ENCODE results near the gene RPAP2.
"Not testable (repeated sequence)": the region's sequence is repeated elsewhere in the genome, so short reads cannot be mapped to it uniquely, and the experiment has no call there.

Gene RPAP2

DNA sequence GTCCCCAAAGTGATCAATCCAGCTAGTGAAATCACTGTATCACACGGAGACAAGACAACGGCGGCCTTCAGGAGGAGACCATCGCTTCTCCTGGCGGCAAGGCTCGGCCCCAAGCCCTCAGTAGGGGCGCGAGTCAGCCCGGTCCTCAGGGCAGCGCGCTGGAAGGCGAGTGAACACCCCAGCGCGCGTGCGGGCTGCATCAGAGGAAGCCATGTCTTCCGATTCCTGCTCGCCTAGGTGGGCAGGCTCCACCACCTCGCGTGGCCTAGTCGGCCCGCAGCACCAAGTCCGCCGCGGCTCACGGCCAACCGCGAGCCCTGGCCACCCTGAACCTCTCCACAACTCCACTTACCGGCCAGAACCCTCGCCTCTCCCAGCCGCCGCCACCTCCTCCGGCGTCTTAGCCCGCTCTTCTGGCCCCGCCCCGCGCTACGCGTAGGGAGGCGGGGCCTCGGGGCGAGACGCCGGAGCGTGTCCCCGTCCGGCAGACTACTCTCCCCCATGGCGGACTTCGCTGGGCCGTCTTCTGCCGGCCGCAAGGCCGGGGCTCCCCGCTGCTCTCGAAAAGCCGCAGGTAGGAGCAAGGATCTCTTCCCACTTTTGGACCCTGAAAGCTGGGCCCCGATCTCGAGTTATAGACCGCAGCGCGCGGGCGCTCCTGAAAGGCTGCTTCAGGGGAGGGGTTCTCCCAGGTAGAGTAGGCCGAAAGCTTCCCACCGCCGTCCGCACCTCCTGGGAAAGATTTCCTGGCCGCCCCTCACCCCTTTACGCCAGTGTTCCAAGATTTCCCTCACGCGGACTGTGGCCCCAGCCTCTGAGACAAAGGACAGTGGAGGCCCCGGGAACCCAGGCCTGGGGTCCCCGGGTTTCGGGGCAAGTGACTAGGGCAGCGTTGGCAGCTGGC is at the start of gene RPAP2, which contains the start of gene GLMN:
TSS of gene RPAP2 (plus strand) at position 487 of the 904 bp plus-strand sequence. CDS start at position 502, 15 bp downstream.
TSS of gene GLMN (minus strand) at position 415 of the 904 bp plus-strand sequence. CDS start 988 bp downstream, outside the sequence.
- FAIRE-seq = no peak

DNA sequence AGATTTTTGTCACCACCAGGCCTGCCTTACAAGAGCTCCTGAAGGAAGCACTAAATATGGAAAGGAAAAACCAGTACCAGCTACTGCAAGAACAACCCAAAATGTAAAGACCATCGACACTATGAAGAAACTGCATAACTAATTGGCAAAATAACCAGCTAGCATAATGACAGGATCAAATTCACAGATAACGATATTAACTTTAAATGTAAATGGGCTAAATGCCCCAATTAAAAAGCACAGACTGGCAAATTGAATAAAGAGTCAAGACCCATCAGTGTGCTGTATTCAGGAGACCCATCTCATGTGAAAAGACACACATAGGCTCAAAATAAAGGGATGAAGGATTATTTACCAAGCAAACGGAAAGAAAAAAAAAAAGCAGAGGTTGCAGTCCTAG is 44.1 kb upstream of the RPAP2 start:
- not testable (repeated sequence) for FAIRE-seq

DNA sequence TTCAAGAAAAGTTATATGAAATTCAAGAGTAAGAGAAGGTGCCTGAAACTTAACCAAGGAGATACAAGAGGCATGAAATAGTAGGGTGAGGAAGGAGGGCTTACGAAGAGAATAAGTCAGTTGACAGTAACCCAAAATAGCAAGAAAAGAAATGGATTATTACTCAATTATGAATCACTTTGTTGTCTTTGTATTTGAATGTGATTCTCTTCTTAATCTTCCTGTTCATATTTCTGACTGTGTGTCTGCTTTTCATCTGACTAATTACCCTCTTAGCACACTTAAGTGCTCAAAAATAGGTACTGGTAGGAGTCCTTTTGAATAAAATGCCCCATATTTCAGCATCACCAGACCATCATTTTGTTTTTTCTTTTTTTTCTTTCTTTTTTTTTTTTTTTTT is 39.5 kb upstream of the RPAP2 start:
- no peak for FAIRE-seq

DNA sequence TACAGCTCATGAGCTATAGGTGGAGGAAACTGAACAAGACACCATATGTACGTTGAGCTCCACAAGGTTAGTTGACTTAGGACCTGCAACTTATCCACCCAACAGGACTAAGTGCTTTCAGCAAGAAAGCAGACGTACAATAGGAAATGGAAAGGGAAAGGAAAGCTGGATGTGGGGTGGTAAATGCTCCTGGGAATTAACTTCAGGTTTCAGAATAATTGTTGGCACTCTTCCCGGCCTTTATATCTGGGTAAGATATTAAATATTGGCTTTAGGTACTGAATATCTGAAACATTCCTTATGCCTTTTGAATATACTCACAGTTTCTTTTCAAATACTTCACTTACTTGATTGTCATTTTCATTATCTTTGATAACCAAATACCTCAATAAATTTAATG is 36.3 kb upstream of the RPAP2 start:
- FAIRE-seq = no peak

DNA sequence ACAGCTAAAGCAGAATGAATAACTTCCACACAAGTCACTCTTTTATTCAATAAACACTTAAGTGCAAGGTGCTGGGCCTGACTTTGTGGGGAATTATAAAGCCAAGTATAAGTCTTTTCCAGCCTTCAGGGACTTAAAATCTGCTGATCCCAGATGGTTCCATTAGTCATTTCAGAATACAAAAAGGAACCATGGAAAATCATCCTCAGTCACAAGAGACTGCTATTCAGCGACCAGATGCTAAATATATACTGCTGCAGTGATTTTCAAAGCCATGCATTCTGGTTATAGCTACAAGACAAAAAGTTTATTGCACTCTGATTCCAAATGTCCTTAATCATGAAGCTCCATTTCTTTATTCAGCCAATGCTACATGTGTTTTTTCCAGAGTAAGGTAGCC is 25.8 kb upstream of the RPAP2 start:
- no peak for FAIRE-seq

DNA sequence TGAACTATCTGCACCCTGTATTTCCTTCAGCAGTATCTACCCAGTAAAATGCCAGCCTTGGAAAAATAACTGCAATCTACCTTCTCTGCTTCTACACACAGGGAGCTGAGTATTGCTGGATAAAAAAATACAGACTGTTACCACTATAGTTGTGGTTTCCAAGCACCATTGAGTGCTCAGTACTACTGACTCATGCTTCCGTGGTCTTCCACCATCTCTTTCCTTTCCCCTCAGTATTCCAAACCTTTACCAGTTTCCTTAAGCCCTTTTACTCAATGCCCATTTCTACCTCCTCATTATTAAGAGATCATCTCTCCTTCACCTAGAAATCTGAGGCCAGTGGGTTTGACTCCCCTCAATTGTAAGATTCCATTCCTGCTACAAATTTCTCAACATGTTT is 23.9 kb upstream of the RPAP2 start:
- no peak for FAIRE-seq

DNA sequence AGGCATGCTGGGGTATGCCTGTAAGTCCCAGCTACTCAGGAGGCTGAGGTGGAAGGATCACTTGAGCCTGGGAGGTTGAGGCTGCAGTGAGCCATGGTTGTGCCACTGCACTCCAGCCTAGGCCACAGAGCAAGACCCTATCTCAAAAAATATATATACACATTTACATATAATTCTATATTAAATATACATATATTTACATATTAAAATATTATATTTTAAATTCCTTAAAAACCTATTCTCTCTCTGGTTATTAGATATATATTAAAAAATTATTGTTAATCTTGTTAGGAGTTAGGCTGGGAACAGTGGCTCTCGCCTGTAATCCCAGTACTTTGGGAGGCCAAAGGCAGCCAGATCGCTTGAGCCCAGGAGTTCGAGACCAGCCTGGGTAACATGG is 22.8 kb upstream of the RPAP2 start:
- FAIRE-seq = no peak

DNA sequence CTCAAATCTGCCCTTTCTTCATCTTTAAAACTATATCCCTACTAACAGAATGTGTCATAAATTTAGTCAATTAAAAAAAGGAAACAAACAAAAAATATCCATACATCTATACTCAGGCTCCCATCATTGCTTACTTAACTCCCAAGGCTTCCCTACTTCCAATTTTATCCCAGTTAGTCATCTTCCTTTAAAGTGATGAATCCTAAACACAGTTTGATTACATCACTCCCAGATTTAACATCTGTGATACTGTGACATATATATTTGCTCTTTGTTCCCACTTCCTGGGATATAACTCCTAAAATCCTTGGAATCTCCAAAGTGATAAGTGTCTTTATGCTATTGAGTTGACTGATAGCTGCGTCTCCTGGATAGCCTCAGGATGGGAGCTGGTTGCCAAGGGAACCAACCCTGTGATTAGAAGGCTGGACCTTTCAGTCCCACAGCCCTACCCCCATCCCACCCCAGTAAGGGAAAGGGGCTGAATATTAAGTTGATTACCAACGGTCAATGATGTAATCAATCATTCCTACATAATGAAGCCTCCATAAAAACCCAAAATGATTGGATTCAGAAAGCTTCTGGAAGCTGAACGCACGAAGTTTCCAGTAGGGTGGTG is 21.6 kb upstream of the RPAP2 start:
- no peak for FAIRE-seq

DNA sequence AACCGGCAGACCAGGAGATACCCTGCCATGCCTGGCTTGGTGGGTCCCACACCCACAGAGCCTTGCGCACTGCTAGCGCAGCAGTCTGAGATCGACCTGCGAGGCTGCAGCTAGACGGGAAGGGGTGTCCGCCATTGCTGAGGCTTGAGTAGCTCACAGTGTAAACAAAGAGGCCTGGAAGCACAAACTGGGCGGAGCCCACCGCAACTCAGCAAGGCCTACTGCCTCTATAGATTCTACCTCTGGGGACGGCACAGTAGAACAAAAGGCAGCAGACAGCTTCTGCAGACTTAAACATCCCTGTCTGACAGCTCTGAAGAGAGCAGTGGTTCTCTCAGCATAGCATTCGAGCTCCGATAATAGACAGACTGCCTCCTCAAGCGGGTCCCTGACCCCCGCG is 19.1 kb upstream of the RPAP2 start:
- FAIRE-seq = not testable (repeated sequence)

DNA sequence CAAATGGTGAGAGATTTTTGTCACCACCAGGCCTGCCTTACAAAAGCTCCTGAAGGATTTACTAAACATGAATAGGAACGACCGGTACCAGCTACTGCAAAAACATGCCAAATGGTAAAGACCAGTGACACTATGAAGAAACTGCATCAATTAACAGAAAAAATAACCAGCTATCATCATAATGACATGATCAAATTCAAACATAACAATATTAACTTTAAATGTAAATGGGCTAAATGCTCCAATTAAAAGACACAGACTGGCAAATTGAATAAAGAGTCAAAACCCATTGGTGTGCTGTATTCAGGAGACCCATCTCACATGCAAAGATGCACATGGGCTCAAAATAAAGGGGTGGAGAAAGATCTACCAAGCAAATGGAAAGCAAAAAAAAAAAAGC is 17.4 kb upstream of the RPAP2 start:
- not testable (repeated sequence) for FAIRE-seq

DNA sequence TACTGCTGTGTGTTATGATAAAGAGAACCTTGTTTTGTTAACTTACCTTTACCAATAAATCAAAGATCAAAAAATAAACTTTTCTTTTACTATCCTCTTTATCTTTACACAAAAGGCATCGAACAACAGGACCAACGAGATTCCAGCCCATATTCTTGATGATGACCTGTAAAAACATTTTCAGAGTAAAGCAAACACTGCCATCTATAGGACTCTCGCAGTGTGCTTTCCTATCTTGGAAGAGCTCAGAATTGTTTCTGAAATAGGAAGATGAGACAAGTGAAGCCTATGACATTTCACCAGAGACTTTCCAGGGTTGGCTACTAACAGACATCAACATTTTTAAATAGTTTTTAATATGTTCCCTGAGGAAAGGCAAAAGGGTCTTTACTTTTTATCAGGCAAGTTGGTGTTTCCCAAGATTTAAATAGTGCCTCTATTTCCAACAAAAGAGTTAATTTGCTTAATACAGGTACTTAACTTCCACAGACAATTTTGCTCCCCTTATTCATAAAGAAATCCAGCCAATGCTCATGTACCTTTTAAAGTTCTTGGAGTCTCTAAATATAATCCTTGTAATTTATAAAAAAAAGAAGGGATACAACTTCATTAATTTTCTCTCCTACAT is 7.4 kb upstream of the RPAP2 start:
- FAIRE-seq = peak; percentile 97

DNA sequence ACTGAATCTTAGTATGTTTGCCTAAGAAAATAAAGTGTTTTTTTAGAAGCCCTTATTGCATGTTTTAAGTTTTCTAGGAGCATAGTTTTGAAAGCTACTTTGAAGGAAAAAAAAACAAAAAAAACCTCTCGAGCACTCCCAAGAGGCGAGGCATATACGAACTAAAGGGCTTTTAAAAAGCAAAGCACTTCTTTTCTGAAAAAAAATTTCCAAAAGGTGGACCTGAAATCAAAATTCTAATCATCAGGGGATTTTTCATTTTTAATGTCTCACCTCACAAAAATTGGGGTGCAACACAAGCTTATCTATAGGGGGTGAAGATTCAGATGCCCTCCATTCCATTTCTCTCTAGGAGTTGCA is 666 bp upstream of the RPAP2 start:
- no peak for FAIRE-seq

DNA sequence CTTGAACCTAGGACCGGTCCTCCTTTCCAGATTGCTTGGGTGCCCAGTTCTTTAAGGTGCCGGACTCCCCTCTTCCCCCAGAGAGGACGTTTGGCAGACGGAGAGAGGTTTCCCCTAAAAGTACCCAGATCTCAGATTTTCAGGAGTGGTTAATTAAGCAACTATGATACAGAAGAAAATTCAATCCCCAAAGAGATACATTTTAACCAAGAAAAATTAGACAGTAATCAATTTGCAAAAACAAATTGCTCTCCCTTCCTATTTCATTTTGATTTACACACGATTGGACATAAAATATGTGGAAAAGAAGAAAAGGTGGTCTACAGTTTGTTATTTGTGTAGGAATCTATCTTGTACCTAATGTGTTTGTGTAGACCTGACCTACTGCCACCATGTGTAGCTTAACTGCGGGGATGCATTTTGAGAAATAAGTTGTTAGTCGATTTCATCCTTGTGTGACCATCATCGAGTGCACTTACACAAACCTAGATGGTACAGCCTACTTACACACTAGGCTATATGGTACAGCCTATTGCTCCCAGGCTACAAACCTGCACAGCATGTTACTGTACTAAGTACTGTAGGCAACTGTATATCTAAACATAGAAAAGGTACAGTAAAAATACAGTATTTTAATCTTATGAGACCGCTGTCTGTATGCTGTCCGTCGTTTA is 755 bp downstream of the RPAP2 start:
- no peak for FAIRE-seq

DNA sequence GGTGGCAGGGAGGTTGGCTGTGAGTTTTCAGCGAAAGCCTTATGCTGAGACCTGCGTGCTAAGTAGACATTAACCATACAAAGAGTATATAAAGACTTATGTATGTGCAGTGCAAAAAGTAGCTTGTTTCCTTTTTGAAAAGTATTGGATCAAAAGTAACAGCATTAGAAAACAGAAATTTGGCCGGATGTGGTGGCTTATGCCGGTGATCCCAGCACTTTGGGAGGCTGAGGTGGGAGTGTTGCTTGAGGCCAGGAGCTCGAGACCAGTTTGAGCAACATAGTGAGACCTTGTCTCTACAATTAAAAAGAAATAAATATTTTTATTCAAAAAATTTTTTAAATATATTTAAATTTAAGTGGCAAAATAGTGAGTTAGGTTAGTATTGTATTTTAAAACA is 2.2 kb downstream of the RPAP2 start:
- peak; percentile 21 for FAIRE-seq

DNA sequence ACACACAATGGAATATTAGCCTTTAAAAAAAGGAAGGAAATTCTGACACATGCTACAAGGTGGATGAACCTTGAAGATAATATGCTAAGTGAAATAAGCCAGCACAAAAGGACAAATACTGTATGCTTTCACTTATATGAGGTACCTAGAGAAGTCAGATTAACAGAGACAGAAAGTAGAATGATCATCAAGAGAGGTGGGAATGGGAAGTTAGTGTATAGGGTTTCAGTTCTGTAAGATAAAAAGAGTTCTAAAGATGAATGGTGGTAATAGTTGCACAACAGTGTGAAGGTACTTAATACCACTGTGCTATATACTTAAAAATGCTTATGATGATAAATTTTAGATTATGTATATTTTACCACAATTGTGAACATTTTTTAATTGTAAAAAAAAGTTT is 7.2 kb downstream of the RPAP2 start:
- no peak for FAIRE-seq

DNA sequence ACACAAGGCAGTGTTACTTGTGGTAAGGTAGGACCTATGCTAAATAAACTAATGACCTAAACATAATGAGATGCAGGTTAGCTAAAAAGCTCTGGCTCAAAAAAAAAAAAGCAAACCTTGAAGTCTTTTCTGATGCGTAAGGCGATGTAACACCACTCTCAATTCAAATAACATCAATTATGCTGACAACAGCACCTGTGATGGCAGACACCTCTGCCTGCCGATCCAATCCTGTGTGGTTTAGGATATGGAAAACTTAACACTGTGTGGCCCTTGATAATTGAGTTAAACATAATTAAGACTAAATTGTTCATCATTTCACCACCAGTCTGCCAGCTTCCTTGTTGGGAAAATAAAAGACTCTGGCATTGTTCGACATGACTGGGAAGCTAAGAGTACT is 9.1 kb downstream of the RPAP2 start:
- no peak for FAIRE-seq

DNA sequence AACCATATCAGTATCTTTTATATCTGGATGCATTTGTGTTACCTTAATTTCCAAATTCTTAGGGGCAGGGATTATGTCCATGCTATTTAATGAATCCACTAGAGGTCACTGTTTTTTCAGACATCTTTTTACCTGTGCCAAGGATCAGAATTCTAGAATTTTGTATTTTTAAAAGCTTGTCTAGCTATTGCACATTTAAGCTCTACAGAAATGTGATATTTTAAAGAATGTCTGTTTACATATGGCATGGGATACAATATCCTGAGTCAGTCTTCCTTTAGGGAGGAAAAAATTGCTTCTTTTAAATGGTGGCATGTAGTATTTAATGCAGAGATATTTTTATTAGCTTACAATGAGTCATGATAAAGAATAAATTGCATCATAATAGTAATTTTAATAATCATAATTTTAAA is 11.3 kb downstream of the RPAP2 start:
- peak; percentile 98 for FAIRE-seq

DNA sequence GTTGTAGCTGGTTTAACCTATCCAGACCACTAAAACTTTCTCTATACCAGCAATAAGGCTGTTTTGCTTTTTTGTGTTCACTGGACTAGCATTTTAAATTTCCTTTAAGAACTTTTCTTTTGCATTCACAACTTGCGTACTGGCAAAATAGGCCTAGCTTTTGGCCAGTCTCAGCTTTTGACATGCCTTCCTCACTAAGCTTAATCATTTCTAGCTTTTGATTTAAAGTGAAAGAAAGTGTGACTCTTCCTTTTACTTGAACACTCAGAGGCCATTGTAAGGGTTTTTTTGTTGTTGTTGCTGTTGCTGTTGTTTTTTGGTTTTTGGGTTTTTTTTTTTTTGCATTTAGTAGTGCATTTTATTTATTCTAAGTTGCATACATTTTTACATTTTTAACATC is 15.2 kb downstream of the RPAP2 start:
- no peak for FAIRE-seq

DNA sequence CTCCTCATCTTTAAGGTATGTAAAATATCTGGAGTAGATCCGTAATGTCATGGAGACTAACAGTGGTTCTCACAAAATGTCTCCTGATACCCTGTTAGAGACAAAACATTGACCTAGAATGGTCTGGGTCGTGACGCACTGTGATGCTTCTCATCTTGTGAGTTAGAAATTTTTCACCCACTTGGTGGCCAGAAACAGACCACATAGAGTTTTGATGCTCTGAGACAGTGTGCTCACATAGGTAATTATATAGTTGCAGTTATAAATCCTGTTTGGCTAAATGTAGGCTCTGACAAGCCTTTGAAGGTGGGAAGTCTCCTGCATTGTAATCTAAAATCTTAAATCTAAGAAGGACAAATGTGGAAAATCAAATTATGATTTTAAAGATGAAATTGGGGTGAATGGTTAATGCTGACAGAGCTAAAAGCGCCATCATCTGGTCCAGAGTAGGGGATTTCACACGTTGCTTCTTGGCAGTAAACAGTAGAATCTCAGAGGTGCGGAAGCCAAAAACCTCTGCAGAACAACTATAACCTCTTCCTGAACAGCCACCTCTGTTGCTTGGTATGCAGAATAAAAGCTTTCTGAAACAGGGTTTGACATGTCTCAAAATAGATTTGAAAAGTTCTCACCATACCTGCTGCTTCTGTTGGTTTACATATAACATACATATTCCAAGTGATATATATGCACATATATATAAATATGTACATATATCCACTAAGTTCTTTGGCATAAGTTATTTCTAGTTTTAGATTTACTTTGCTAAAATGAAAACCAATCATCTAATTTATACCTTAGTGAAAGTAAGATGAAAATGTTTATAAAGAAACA is 17.1 kb downstream of the RPAP2 start:
- no peak for FAIRE-seq

DNA sequence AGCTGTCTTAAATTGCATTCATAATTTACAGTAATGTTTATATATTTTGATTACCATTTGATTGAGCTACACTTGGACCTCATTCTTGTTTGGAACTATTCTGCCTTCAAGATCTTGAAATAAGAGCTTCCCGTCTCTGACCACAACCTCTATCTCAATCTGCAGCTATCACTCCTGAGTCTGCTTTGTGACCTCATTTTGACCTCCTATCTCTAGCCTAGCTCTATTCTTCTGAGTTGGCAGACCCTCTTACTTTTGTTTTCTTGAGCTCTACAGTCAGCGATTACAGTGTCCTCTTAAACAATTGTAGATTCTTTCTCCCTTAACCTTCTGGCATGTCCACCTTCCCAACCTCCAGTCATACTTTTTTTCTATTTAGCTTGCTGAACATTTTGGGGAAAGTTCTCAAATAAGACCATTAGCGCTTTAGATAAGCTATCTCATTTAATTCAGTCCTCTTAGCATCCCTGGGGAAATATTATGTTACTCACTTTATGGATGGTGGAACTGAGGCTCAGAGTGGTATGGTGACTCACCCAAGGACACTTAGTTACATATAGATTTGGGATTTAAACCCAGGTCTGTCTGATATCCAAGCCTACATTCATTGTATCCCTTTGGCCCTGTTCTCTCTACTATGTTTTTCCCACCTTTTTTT is 19.1 kb downstream of the RPAP2 start:
- FAIRE-seq = no peak
